Activated CD4-positive, alpha-beta memory T cell treated with anti-CD3 and anti-CD28 coated beads for 36 hours (primary cell): ENCODE measurements around the gene CARTPT. TPM values are rescaled to one million over a fixed set of nuclear protein-coding genes. Genes with fewer than 3 reads are reported as not detected.

ENCODE experiments used
- CTCF ChIA-PET: fragments of 350-600 bp; sonication (Branson Sonifier 250); formaldehyde crosslinking; loops from one replicate; lab custom pipeline; 2021; ENCODE audit warnings: antibody characterized with exemption, inconsistent platforms; lab: Charles Lee
- POLR2A ChIA-PET: fragments of 350-600 bp; sonication (Branson Sonifier 250); formaldehyde crosslinking; loops from one replicate; lab custom pipeline; 2021; ENCODE audit warnings: antibody characterized with exemption; lab: Charles Lee
- DNase-seq: peaks from one replicate; pipeline ENCODE4 v3.0.0-alpha.2; 2020
- H3K27ac Mint-ChIP-seq: one replicate; pipeline ENCODE4 v1.8.0; 2021; ENCODE audit warnings: mixed read lengths
- H3K27me3 Mint-ChIP-seq: one replicate; pipeline ENCODE4 v1.8.0; 2021; ENCODE audit warnings: mixed read lengths
- H3K36me3 Mint-ChIP-seq: one replicate; pipeline ENCODE4 v1.8.0; 2021; ENCODE audit warnings: mixed read lengths
- H3K4me1 Mint-ChIP-seq: one replicate; pipeline ENCODE4 v1.8.0; 2021; ENCODE audit warnings: low read depth, mixed read lengths
- H3K4me3 Mint-ChIP-seq: one replicate; pipeline ENCODE4 v1.8.0; 2021; ENCODE audit warnings: mild to moderate bottlenecking, mixed read lengths
- H3K9me3 Mint-ChIP-seq: one replicate; pipeline ENCODE4 v1.8.0; 2021; ENCODE audit warnings: mixed read lengths
- intact Hi-C: fragments of 100-400 bp; cut with micrococcal nuclease; formaldehyde crosslinking; loops from one replicate; pipeline ENCODE4 v1.15.1; 2023
- total RNA-seq, 2 experiments: library from RNA; stranded (reverse); gene quantifications; one replicate each; pipeline ENCODE4 v1.2.3, GENCODE V29; 2021

CARTPT gene
- total RNA-seq, 2 experiments from 2014 or later: not detected

DNA sequence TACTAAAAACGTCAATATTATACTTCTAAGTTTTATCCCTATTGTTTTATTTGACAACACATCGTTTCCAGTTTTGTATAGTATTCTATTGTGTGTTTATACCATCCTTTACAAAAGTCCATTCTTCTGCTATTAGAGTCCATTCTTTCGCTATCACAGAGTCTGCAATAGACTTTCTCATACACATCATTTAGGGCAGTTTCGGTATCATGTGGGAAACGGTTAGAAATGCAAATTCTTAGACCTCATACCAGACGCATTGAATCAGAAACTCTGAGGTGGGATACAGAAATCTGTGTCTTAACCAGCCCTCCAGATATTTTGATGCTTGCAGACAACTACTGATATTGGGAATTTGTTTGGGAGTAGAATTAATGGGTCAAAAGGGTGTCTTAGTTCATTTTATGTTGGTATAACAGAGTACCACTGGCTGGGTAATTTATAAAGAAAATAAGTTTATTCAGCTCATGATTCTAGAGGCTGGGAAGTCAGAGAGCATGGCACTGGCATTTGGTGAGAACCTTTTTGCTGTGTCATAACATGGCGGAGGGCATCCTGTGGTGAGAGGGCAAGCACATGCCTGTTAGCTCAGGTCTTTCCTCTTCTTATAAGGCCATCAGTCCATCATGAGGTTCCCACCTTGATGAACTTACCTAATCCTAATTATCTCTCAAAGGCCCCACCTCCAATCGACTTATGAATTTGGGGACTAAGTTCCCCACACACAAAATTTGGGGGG, 21.1 kb downstream of the CARTPT start:
- CTCF ChIA-PET: no interaction called here
- Mint-ChIP-seq H3K36me3 (peaks cover 2% of the 10 kb centered on the region), H3K9me3 (peaks cover 2% of the 10 kb centered on the region), H3K27ac (no peak overlapping the region), H3K27me3 (peaks cover 9% of the 10 kb centered on the region), H3K4me1 (no peaks in the 10 kb centered on the region), H3K4me3 (no peak overlapping the region)
- POLR2A ChIA-PET: no interaction called here
- DNase-seq: no peak
- intact Hi-C loops: no loop called here

DNA sequence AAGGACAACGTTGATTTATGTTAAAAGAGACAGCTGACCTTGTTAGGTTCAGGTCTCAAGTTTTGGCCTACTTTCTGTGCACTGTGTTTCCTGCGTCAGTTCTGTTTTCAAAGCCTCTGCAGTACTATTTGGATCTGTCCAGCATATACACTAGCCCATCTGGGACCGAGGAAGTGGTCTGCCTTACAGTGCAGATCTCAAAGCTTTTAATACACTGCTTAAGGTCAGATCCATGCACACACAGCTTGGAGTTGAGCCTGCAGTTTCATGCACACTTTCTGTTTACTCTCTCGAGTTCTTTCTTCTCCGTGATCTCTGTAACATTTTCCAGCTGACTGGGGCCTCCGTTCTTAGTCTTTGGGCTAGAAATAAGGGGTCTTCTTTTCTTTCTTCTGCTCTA, 24.1 kb downstream of the CARTPT start:
- H3K27ac Mint-ChIP-seq: no peak overlapping the region
- DNase-seq: no peak
- H3K4me1 Mint-ChIP-seq: no peaks in the 10 kb centered on the region
- POLR2A ChIA-PET: no interaction called here
- no peak overlapping the region for H3K4me3 Mint-ChIP-seq
- CTCF ChIA-PET: no interaction called here
- intact Hi-C loops: no loop called here
- H3K27me3 Mint-ChIP-seq: peaks cover 8% of the 10 kb centered on the region
- H3K36me3 Mint-ChIP-seq: peaks cover 2% of the 10 kb centered on the region
- H3K9me3 Mint-ChIP-seq: peaks cover 2% of the 10 kb centered on the region

DNA sequence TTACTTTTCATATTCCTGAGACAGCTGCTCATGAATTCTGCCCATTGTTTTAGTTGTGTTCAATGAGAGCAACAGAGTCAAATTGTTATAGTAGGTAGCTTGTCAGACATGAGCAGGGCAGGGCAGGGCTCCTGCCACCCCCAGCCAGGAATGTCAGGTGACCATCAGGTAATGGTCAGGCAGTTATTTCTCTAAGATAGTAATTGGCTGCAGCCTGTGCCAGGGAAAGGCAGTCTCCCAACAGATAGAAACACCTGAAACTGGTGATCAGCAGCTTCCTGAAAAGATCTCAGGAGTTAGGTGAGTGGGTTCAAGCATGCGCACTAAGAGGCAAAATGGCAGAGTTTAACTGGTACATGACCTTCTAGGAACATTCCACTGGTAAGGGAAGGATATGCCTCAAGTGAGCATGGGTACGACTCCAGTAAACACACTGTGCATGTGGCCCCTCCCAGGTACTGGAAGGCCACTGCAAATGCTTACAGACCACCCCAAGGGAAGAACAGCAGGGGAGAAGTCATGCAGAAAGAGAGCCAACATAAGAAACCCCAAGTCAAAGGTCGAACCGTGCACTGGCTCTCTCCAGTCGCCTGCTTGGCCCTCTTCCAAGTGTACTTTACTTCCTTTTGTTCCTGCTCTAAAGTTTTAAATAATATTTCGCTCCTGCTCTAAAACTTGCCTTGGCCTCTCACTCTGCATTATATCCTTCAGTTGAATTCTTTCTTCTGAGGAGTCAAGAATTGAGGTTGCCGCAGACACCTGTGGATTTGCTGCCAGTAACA, 25.1 kb downstream of the CARTPT start:
- Mint-ChIP-seq H3K27me3 (peaks cover 8% of the 10 kb centered on the region), H3K4me1 (no peaks in the 10 kb centered on the region), H3K27ac (no peak overlapping the region), H3K4me3 (no peak overlapping the region), H3K36me3 (peaks cover 2% of the 10 kb centered on the region), H3K9me3 (peaks cover 2% of the 10 kb centered on the region)
- CTCF ChIA-PET: interaction anchor here (0.7 kb wide), 1 partner anchor 162 kb away, joined by 3 read pairs; no protein-coding TSS in a partner anchor
- no peak for DNase-seq
- POLR2A ChIA-PET: no interaction called here
- intact Hi-C loops: no loop called here

DNA sequence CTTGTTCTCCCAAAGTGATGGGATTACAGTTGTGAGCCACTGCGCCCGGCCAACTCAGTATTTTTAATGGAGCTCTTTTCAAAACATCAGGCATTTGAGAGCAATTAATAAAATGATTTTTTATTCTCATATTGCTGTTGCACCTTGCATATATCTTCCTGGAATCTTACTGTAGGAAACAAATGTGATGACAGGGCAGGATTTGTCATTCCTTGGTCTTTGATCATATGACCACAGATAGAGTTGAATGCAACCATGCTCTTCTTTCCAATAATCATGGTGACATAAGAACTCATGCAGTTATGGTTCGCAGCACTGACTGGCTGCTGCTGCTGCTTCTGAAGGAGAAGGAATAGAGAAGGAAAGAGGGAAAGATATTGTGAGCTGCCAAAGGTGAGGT, 28.1 kb downstream of the CARTPT start:
- Mint-ChIP-seq H3K9me3 (no peaks in the 10 kb centered on the region), H3K27me3 (peaks cover 4% of the 10 kb centered on the region), H3K36me3 (no peaks in the 10 kb centered on the region)

DNA sequence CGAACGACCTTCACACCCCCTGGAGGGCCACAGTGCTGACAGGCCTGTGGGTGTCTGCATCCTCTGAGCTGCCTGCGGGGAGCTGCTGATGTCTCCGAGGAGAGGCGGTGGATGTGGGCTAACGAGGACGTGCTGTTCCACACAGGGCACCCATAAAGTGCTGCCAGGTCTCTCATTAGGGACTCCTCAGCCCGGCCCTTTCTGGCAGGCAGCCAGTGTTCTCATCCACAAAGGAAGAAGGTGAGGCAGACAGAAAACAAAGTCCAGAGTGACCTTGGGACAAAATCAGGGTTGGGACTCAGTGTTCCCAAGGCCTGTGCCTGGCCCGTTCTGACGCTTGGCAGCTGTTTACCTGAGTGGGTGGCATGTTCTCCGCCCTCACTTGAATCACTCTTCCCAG, 29.3 kb downstream of the CARTPT start:
- no peaks in the 10 kb centered on the region for H3K4me1 Mint-ChIP-seq
- H3K27ac Mint-ChIP-seq: no peak overlapping the region
- no peaks in the 10 kb centered on the region for H3K9me3 Mint-ChIP-seq
- ChIA-PET POLR2A (no interaction called here), CTCF (no interaction called here)
- H3K4me3 Mint-ChIP-seq: no peak overlapping the region
- intact Hi-C loops: no loop called here
- no peak for DNase-seq
- H3K36me3 Mint-ChIP-seq: no peaks in the 10 kb centered on the region
- peaks cover 2% of the 10 kb centered on the region for H3K27me3 Mint-ChIP-seq

More for the DNA sequence above, 28.1 kb downstream of the CARTPT start:
- Mint-ChIP-seq H3K27ac (no peak overlapping the region), H3K4me3 (no peak overlapping the region), H3K4me1 (no peaks in the 10 kb centered on the region)
- intact Hi-C loops: no loop called here
- ChIA-PET CTCF (no interaction called here), POLR2A (no interaction called here)
- DNase-seq: no peak

DNA sequence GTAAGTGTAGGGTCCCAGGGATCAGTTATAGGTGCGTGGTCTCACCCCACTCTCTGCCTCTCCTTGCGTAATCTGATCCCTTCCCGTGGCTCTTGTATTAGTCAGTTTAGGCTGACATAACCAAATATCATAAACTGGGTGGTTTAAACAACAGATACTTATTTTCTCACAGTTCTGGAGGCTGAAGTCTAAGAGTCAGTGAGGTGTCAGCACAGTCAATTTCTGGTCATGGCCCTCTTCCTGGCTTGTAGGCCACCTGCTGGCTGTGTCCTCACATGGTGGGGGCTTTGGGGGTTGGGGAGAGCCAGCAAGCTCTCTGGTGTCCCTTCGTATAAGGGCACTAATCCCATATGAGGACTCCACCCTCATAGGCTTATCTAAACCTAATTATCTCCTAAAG, 32.3 kb downstream of the CARTPT start:
- Mint-ChIP-seq H3K4me1 (no peaks in the 10 kb centered on the region), H3K4me3 (no peak overlapping the region), H3K9me3 (no peaks in the 10 kb centered on the region), H3K36me3 (no peaks in the 10 kb centered on the region), H3K27me3 (peaks cover 2% of the 10 kb centered on the region), H3K27ac (no peak overlapping the region)
- DNase-seq: no peak
- ChIA-PET POLR2A (no interaction called here), CTCF (no interaction called here)
- intact Hi-C loops: loop anchor here (10.0 kb wide), 1 partner anchor 277 kb away; no protein-coding TSS in a partner anchor

DNA sequence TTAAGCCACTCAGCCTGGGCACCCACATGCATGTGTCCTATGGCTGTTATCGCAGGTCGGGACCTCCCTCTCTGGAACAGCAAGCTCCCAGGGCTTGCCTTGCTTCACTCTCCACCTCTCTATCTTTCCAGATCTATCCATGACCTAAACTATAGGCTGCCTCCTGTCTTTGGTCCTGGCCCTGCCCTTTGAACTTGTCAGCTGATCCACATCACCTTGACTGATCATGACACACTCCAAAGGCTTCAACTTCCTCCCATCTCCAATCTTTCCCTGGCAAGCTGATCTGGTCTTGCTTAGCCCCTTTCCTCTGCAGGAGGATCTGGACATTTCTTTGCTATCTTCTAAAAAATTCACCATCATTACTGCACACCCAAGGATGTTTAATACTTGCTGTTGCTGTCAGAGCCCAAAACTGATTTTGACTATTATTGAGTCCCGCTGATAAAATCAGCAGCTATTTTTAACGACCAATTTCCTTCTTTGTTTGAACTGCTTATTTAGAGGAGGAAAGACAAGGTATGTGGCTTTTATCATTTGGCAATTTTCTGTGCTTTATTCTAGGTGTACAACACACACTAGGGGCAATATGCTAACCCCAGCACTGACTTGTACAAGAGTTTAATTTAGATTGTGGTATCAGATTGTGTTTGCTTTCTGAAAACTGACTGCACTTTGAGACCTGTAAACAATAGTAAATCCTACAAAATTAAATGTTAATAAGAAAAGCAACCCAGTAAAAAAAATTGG, 33.5 kb downstream of the CARTPT start:
- no peak for DNase-seq
- no peak overlapping the region for H3K4me3 Mint-ChIP-seq
- POLR2A ChIA-PET: no interaction called here
- no peaks in the 10 kb centered on the region for H3K9me3 Mint-ChIP-seq
- intact Hi-C loops: loop anchor here (10.0 kb wide), 1 partner anchor 278 kb away; no protein-coding TSS in a partner anchor
- no peaks in the 10 kb centered on the region for H3K27me3 Mint-ChIP-seq
- H3K4me1 Mint-ChIP-seq: peaks cover 3% of the 10 kb centered on the region
- CTCF ChIA-PET: no interaction called here
- no peak overlapping the region for H3K27ac Mint-ChIP-seq
- no peaks in the 10 kb centered on the region for H3K36me3 Mint-ChIP-seq

DNA sequence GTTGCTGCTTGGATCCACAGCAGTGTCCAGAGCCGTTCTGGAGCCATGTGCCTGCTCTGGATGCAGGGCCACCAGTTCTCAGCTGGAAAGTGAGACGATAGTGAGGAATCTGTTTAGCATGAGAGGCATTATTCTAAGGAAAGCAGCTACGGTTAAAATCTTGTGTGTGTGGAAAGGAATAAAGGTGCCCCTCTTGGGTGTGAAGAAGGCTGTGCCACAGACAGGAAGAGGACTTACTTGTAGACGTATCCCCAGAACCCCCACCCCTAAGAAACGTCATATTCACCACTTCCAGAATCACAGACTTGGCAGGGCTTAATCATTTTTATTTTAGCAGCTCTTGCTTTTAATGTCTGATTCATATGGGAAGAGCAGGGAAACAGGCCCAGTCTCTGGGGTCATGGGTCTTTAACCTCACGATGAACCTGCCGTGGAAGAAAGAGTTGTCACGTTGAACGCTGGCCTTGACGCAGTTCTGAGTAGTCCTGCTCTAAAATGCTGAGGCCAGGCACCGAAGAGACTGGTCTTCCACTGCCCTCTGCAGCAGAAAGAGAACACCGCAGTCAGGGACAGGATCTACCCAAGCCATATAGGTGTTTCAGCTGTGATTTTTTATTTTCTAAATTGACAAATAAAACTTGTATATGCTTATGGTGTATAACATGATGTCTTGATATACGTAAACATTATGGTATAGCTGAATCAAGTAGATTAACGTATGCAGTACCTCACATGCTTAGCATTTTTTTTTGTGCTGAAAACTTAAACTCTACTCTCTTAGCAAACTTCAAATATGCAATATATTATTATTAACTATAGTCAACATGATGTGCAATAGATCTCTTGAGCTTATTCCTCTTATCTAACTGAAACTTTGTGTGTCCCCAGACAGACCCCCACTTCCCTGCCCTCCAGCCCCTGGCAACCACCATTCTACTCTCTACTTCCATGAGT, 38.8 kb downstream of the CARTPT start:
- Mint-ChIP-seq H3K27ac (no peak overlapping the region), H3K9me3 (no peaks in the 10 kb centered on the region), H3K27me3 (no peaks in the 10 kb centered on the region), H3K4me3 (no peak overlapping the region), H3K4me1 (peaks cover 6% of the 10 kb centered on the region), H3K36me3 (no peaks in the 10 kb centered on the region)
- POLR2A ChIA-PET: no interaction called here
- intact Hi-C loops: loop anchor here (10.0 kb wide), 1 partner anchor 283 kb away; no protein-coding TSS in a partner anchor
- CTCF ChIA-PET: interaction anchor here (0.6 to 1.5 kb wide), 4 partner anchors 12 to 197 kb away, joined by 3 to 5 read pairs (median 4); no protein-coding TSS in a partner anchor
- DNase-seq: peak; percentile 71

DNA sequence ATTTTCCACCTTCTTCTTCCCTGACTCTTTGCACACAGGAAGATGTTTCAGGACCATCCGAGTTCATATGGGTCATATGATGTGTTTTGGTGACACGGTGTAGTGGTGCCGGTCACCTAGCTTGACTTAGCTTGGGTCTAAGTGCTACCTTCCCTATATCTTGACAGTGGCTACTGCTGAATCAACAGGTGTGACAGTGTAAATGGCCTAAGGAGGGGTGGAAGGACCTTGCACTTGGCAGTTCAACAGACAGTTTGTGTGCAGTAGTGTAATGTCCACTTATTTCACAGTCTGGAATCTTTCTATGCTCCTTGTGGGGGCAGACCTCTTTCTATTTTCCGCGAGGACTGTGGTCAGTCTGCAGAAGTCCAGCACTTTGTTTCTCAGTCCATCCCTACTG, 43.8 kb downstream of the CARTPT start:
- no peaks in the 10 kb centered on the region for H3K9me3 Mint-ChIP-seq
- no peak for DNase-seq
- H3K27me3 Mint-ChIP-seq: no peaks in the 10 kb centered on the region
- POLR2A ChIA-PET: no interaction called here
- CTCF ChIA-PET: no interaction called here
- no peak overlapping the region for H3K27ac Mint-ChIP-seq
- no peak overlapping the region for H3K4me3 Mint-ChIP-seq
- peaks cover under 1% of the 10 kb centered on the region for H3K4me1 Mint-ChIP-seq
- no peaks in the 10 kb centered on the region for H3K36me3 Mint-ChIP-seq
- intact Hi-C loops: no loop called here

DNA sequence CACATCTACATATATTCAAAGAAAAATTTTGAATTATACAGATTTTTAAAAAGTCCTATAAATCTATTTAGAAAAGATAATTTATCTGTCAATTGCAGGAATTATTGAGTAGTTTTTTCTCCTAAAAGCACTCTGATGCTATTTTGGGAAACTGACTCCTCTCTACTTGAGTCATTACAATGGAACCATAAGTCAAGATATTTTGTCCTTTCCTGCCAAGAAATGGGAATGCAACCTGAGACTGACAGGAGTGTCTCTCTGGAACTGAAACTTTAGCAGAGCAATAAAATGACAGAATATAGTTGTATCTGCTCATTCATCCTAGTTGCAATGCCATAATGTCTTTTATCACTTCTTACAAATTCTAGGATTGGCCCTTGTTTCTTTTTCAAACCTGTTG, 48.6 kb downstream of the CARTPT start:
- H3K36me3 Mint-ChIP-seq: no peaks in the 10 kb centered on the region
- H3K4me1 Mint-ChIP-seq: no peaks in the 10 kb centered on the region
- no peaks in the 10 kb centered on the region for H3K27me3 Mint-ChIP-seq
- intact Hi-C loops: no loop called here
- no peak overlapping the region for H3K4me3 Mint-ChIP-seq
- ChIA-PET POLR2A (no interaction called here), CTCF (no interaction called here)
- DNase-seq: no peak
- H3K9me3 Mint-ChIP-seq: no peaks in the 10 kb centered on the region
- no peak overlapping the region for H3K27ac Mint-ChIP-seq

DNA sequence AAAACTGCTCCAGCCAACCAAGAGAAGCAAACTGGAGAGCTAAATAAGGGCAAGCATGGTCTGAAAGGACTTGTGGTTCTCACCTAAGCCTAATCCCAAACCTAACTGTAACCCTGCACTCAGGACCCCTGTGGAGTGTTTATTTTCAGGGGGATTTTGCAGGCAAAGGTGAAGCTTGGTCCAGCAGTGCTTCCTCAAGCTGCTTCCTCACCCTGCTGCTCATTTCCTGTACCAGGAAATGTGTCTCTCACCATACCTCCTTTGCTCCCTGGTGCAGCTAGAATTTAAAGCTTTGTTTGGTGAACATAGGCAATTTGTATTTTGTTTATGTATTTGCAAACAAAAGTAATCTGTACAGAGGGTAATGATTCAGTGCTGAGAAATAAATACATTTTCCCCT, 50.2 kb downstream of the CARTPT start:
- ChIA-PET POLR2A (interaction anchor here (0.6 kb wide), 1 partner anchor 70 kb away, joined by 3 read pairs; no protein-coding TSS in a partner anchor), CTCF (no interaction called here)
- Mint-ChIP-seq H3K36me3 (no peaks in the 10 kb centered on the region), H3K27me3 (peaks cover 7% of the 10 kb centered on the region), H3K4me1 (no peaks in the 10 kb centered on the region), H3K4me3 (no peak overlapping the region), H3K9me3 (no peaks in the 10 kb centered on the region), H3K27ac (no peak overlapping the region)
- intact Hi-C loops: no loop called here
- DNase-seq: no peak
